ENCODE measurements around the gene WIPF3. TPM values are rescaled to one million over a fixed set of nuclear protein-coding genes. Genes with fewer than 3 reads are reported as not detected.
A peak's percentile ranks its signal among the peaks of the same experiment; 100 is the strongest.

The WIPF3 gene
- 0.10 to 0.65 TPM (median 0.51 TPM) in 3 replicates for total RNA-seq
- long read RNA-seq, result 0 reads

GRCh38 chr7:29806208-29806994, at the start of gene WIPF3:
TSS of gene WIPF3 (plus strand) at chr7:29806508. CDS start at chr7:29834725, 28,217 bp downstream.
- H3K4me1 Mint-ChIP-seq (ENCODE audit: low read depth), result peaks cover 7% of the 10 kb centered on the region
- H3K36me3 Mint-ChIP-seq (ENCODE audit: low read depth), result no peaks in the 10 kb centered on the region
- peak within 1 kb of the TSS; percentile 68 for H3K4me3 Mint-ChIP-seq (ENCODE audit: unreplicated experiment)
- H3K27ac Mint-ChIP-seq (ENCODE audit: unreplicated experiment), result no peak within 1 kb of the TSS
- no peak for DNase-seq (ENCODE audit: low spot score)
- H3K9me3 Mint-ChIP-seq (ENCODE audit: low read depth), result no peaks in the 10 kb centered on the region
- peaks cover 73% of the 10 kb centered on the region for H3K27me3 Mint-ChIP-seq (ENCODE audit: low read depth)
- peak; percentile 38 for TF ChIP-seq CTCF (IDR thresholded peaks at IDR 0.05)

GRCh38 chr7:29763266-29763665, 43.0 kb upstream of the WIPF3 start:
- Mint-ChIP-seq H3K27me3 (ENCODE audit: low read depth) (peaks cover 28% of the 10 kb centered on the region), H3K27ac (ENCODE audit: unreplicated experiment) (no peak overlapping the region), H3K4me1 (ENCODE audit: low read depth) (no peaks in the 10 kb centered on the region), H3K4me3 (ENCODE audit: unreplicated experiment) (no peak overlapping the region), H3K9me3 (ENCODE audit: low read depth) (peaks cover 9% of the 10 kb centered on the region), H3K36me3 (ENCODE audit: low read depth) (no peaks in the 10 kb centered on the region)
- no peak for DNase-seq (ENCODE audit: low spot score)
- TF ChIP-seq CTCF (IDR thresholded peaks at IDR 0.05), result no peak

- DNase-seq (ENCODE audit: low spot score), result no peak
- peaks cover 13% of the 10 kb centered on the region for H3K9me3 Mint-ChIP-seq (ENCODE audit: low read depth)
- H3K27me3 Mint-ChIP-seq (ENCODE audit: low read depth), result peaks cover 28% of the 10 kb centered on the region
These were observed 42.1 kb upstream of the WIPF3 start for GRCh38 chr7:29764227-29764626.

GRCh38 chr7:29765490-29765889, 40.8 kb upstream of the WIPF3 start:
- no peak for DNase-seq (ENCODE audit: low spot score)
- TF ChIP-seq CTCF (IDR thresholded peaks at IDR 0.05), result no peak
- Mint-ChIP-seq H3K27me3 (ENCODE audit: low read depth) (peaks cover 32% of the 10 kb centered on the region), H3K36me3 (ENCODE audit: low read depth) (no peaks in the 10 kb centered on the region), H3K4me3 (ENCODE audit: unreplicated experiment) (no peak overlapping the region), H3K4me1 (ENCODE audit: low read depth) (no peaks in the 10 kb centered on the region), H3K9me3 (ENCODE audit: low read depth) (peaks cover 13% of the 10 kb centered on the region), H3K27ac (ENCODE audit: unreplicated experiment) (no peak overlapping the region)

More at GRCh38 chr7:29764227-29764626, 42.1 kb upstream of the WIPF3 start:
- no peaks in the 10 kb centered on the region for H3K36me3 Mint-ChIP-seq (ENCODE audit: low read depth)
- no peak overlapping the region for H3K27ac Mint-ChIP-seq (ENCODE audit: unreplicated experiment)
- H3K4me1 Mint-ChIP-seq (ENCODE audit: low read depth), result no peaks in the 10 kb centered on the region
- no peak overlapping the region for H3K4me3 Mint-ChIP-seq (ENCODE audit: unreplicated experiment)
- TF ChIP-seq CTCF (IDR thresholded peaks at IDR 0.05), result peak; percentile 46

GRCh38 chr7:29770371-29770770, 35.9 kb upstream of the WIPF3 start:
- no peaks in the 10 kb centered on the region for H3K36me3 Mint-ChIP-seq (ENCODE audit: low read depth)
- no peaks in the 10 kb centered on the region for H3K4me1 Mint-ChIP-seq (ENCODE audit: low read depth)
- DNase-seq (ENCODE audit: low spot score), result no peak
- H3K27me3 Mint-ChIP-seq (ENCODE audit: low read depth), result peaks cover 30% of the 10 kb centered on the region
- TF ChIP-seq CTCF (IDR thresholded peaks at IDR 0.05), result no peak
- H3K9me3 Mint-ChIP-seq (ENCODE audit: low read depth), result peaks cover 7% of the 10 kb centered on the region
- H3K4me3 Mint-ChIP-seq (ENCODE audit: unreplicated experiment), result no peak overlapping the region
- no peak overlapping the region for H3K27ac Mint-ChIP-seq (ENCODE audit: unreplicated experiment)
